Gastroesophageal sphincter (tissue), 3 donors: ENCODE results near the gene RCAN3.

Experiments used
- CTCF ChIP-seq, 4 experiments: fragments of 200-600 bp in 2 of 4; fragments of 450-650 bp in 2 of 4; sonication (generic) in 1 of 4; IDR thresholded peaks; one replicate each; pipeline ENCODE4 v1.5.1; 2017 to 2019; ENCODE audit warnings: antibody characterized with exemption in 4 of 4, mild to moderate bottlenecking in 2 of 4, moderate library complexity in 2 of 4
- EP300 ChIP-seq: sonication (generic); formaldehyde crosslinking; IDR thresholded peaks from one replicate; pipeline ENCODE4 v1.6.1; 2017; ENCODE audit warnings: antibody characterized with exemption, mild to moderate bottlenecking
- POLR2A ChIP-seq, 2 donors: fragments of 450-650 bp; IDR thresholded peaks; one replicate each; pipeline ENCODE4 v1.6.1; 2017; ENCODE audit warnings: antibody characterized with exemption in 2 of 2, mild to moderate bottlenecking in 2 of 2, moderate library complexity in 1 of 2

DNA sequence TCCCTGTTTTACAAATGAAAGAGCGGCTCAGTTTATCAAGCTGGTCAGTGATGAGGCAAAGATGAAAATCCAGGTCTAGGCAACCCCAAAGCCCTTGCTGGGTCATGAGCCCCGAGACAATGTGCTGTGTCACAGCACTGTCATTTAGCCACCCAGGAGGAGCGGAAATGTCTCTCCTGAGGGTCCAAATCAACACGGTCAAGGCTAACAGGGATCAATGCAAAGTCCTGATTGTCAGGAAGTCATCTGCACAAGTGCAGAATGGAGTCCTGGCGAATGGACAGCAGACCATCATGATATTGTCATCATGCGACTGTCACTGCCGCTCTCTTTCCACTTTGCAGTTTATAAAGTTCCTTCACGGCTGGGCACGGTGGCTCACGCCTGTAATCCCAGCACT, 83.5 kb downstream of the RCAN3 start:
- TF ChIP-seq CTCF (IDR thresholded peaks at IDR 0.05) (no peak), EP300 (no peak), POLR2A (IDR thresholded peaks at IDR 0.05) (no peak)
